ENCODE measurements around the gene SRPK1. TPM values are rescaled to one million over a fixed set of nuclear protein-coding genes. Genes with fewer than 3 reads are reported as not detected.

The SRPK1 gene
- polyA plus RNA-seq, 1 experiment, result 41.6 TPM

- TF ChIP-seq, protein P1, sequence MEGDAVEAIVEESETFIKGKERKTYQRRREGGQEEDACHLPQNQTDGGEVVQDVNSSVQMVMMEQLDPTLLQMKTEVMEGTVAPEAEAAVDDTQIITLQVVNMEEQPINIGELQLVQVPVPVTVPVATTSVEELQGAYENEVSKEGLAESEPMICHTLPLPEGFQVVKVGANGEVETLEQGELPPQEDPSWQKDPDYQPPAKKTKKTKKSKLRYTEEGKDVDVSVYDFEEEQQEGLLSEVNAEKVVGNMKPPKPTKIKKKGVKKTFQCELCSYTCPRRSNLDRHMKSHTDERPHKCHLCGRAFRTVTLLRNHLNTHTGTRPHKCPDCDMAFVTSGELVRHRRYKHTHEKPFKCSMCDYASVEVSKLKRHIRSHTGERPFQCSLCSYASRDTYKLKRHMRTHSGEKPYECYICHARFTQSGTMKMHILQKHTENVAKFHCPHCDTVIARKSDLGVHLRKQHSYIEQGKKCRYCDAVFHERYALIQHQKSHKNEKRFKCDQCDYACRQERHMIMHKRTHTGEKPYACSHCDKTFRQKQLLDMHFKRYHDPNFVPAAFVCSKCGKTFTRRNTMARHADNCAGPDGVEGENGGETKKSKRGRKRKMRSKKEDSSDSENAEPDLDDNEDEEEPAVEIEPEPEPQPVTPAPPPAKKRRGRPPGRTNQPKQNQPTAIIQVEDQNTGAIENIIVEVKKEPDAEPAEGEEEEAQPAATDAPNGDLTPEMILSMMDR (IDR thresholded peaks at IDR 0.05; ENCODE audit: low read depth, low read length), result no peak
- DNase-seq (ENCODE audit: low read depth, low spot score), result no peak
- no peak overlapping the region for H3K4me3 ChIP-seq (ENCODE audit: low read depth, low read length)
- no peaks in the 10 kb centered on the region for H3K9me3 ChIP-seq (ENCODE audit: control insufficient read depth, insufficient read depth, low read length)
- H3K27ac ChIP-seq (ENCODE audit: low read depth, low read length), result no peak overlapping the region
- CTCF ChIA-PET, result interaction anchor here (1.0 to 1.8 kb wide), 2 partner anchors 8 to 203 kb away, joined by 3 to 5 read pairs; no protein-coding TSS in a partner anchor
- POLR2A ChIA-PET, result no interaction called here
- H3K27me3 ChIP-seq (ENCODE audit: control insufficient read depth, insufficient read depth, low read length), result no peaks in the 10 kb centered on the region
Measured at GRCh38 chr6:35892482-35892881, 28.4 kb downstream of the SRPK1 start.

GRCh38 chr6:35879151-35879550 lies 41.7 kb downstream of the SRPK1 start:
- Histone ChIP-seq H3K9me3 (ENCODE audit: control insufficient read depth, insufficient read depth, low read length) (peaks cover 9% of the 10 kb centered on the region), H3K27me3 (ENCODE audit: control insufficient read depth, insufficient read depth, low read length) (no peaks in the 10 kb centered on the region), H3K27ac (ENCODE audit: low read depth, low read length) (no peak overlapping the region), H3K4me3 (ENCODE audit: low read depth, low read length) (no peak overlapping the region)
- ChIA-PET POLR2A (no interaction called here), CTCF (no interaction called here)
- DNase-seq (ENCODE audit: low read depth, low spot score), result no peak
- TF ChIP-seq, protein P1 (IDR thresholded peaks at IDR 0.05; ENCODE audit: low read depth, low read length), result no peak

DNA sequence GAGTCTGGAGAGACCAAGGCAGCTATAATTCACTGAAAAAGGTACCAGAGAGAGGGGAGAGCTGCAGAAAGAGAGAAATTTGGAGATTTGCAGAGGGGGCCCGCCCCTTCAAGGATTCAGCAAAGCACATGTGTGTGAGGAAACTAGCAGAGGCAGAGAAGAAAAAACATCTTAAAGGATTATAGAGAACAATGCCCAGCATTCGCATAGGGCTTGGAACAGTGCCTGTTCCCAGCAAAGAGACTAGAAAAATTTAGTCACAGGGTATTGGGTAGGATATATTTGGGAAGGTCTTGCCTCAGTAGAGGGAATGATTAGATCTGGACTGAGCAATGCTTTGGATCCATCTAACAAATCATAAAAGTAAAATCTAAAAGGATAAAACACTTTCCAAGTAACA lies 44.0 kb downstream of the SRPK1 start:
- TF ChIP-seq, protein P1 (IDR thresholded peaks at IDR 0.05; ENCODE audit: low read depth, low read length), result no peak
- H3K27me3 ChIP-seq (ENCODE audit: control insufficient read depth, insufficient read depth, low read length), result no peaks in the 10 kb centered on the region
- no peak overlapping the region for H3K27ac ChIP-seq (ENCODE audit: low read depth, low read length)
- DNase-seq (ENCODE audit: low read depth, low spot score), result no peak
- no peak overlapping the region for H3K4me3 ChIP-seq (ENCODE audit: low read depth, low read length)
- ChIA-PET POLR2A (no interaction called here), CTCF (no interaction called here)
- peaks cover 9% of the 10 kb centered on the region for H3K9me3 ChIP-seq (ENCODE audit: control insufficient read depth, insufficient read depth, low read length)

DNA sequence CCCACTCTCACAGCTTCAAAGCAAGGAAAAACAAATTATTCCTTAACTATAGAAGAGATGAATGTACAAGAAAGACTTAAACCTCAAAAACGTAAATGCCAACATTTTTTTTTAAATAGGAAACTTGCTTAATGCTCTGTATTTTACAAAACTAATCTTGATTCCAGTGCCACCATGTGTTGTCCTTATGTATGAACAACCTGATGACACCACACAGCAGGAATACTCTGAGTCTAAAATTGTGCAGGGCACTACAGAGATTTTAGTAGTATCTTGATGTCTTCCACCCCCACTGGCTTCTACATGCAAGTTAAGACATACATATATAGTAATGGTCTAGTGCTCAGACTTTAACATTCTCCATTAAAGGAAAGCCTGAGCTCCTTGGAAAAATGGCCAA lies 46.2 kb downstream of the SRPK1 start:
- Histone ChIP-seq H3K4me3 (ENCODE audit: low read depth, low read length) (no peak overlapping the region), H3K27me3 (ENCODE audit: control insufficient read depth, insufficient read depth, low read length) (no peaks in the 10 kb centered on the region), H3K27ac (ENCODE audit: low read depth, low read length) (no peak overlapping the region), H3K9me3 (ENCODE audit: control insufficient read depth, insufficient read depth, low read length) (peaks cover 4% of the 10 kb centered on the region; the same call in 1 of the 2 replicates)
- ChIA-PET POLR2A (no interaction called here), CTCF (no interaction called here)
- DNase-seq (ENCODE audit: low read depth, low spot score), result no peak
- TF ChIP-seq, protein P1 (IDR thresholded peaks at IDR 0.05; ENCODE audit: low read depth, low read length), result no peak

GRCh38 chr6:35859367-35859766 lies 61.5 kb downstream of the SRPK1 start:
- DNase-seq (ENCODE audit: low read depth, low spot score), result no peak
- Histone ChIP-seq H3K27ac (ENCODE audit: low read depth, low read length) (no peak overlapping the region), H3K9me3 (ENCODE audit: control insufficient read depth, insufficient read depth, low read length) (no peaks in the 10 kb centered on the region), H3K4me3 (ENCODE audit: low read depth, low read length) (no peak overlapping the region), H3K27me3 (ENCODE audit: control insufficient read depth, insufficient read depth, low read length) (no peaks in the 10 kb centered on the region)
- CTCF ChIA-PET, result no interaction called here
- TF ChIP-seq, protein P1 (IDR thresholded peaks at IDR 0.05; ENCODE audit: low read depth, low read length), result no peak
- POLR2A ChIA-PET, result no interaction called here

All from AG04450 (cell line).